ENCODE results near the gene STK39.

Gene STK39

GRCh38 chr2:168157070-168157469, 90.3 kb downstream of the STK39 start:
- DNase-seq: no peak

- DNase-seq: no peak
Observed at GRCh38 chr2:168156661-168157060, 90.7 kb downstream of the STK39 start.

- no peak for DNase-seq
Observed at GRCh38 chr2:168155680-168156079, 91.7 kb downstream of the STK39 start.

GRCh38 chr2:168155046-168155445, 92.3 kb downstream of the STK39 start:
- DNase-seq: no peak

GRCh38 chr2:168152902-168153530, 94.4 kb downstream of the STK39 start:
- no peak for DNase-seq

GRCh38 chr2:168149986-168150385, 97.4 kb downstream of the STK39 start:
- DNase-seq: no peak

- DNase-seq: no peak
Observed at GRCh38 chr2:168149150-168149974, 98.0 kb downstream of the STK39 start.

GRCh38 chr2:168147830-168148794, 99.3 kb downstream of the STK39 start:
- DNase-seq: no peak

- DNase-seq: no peak
Observed at GRCh38 chr2:168146892-168147810, 100.2 kb downstream of the STK39 start.

- DNase-seq: no peak
Observed at GRCh38 chr2:168145426-168146310, 101.7 kb downstream of the STK39 start.

GRCh38 chr2:168145011-168145410, 102.4 kb downstream of the STK39 start:
- DNase-seq: no peak

- DNase-seq: no peak
Observed at GRCh38 chr2:168143813-168144212, 103.6 kb downstream of the STK39 start.

GRCh38 chr2:168140892-168141291, 106.5 kb downstream of the STK39 start:
- DNase-seq: no peak

- no peak for DNase-seq
Observed at GRCh38 chr2:168139852-168140251, 107.5 kb downstream of the STK39 start.

GRCh38 chr2:168138901-168139300, 108.5 kb downstream of the STK39 start:
- DNase-seq: no peak

GRCh38 chr2:168138374-168138773, 109.0 kb downstream of the STK39 start:
- no peak for DNase-seq

GRCh38 chr2:168137510-168138180, 109.8 kb downstream of the STK39 start:
- DNase-seq: no peak

- DNase-seq: no peak
Observed at GRCh38 chr2:168136392-168136977, 110.9 kb downstream of the STK39 start.

- DNase-seq: no peak
Observed at GRCh38 chr2:168135630-168136029, 111.8 kb downstream of the STK39 start.

GRCh38 chr2:168135121-168135520, 112.3 kb downstream of the STK39 start:
- no peak for DNase-seq
